Measurements from ENCODE around the gene SEMA4D. TPM values are rescaled to one million over a fixed set of nuclear protein-coding genes. Genes with fewer than 3 reads are reported as not detected.
A peak's percentile ranks its signal among the peaks of the same experiment; 100 is the strongest.

Gene SEMA4D
- total RNA-seq, 3 donors from 2014 or later (not counting 1 experiment from before 2014, with no cell fraction given), result 354 to 448 (median 420) TPM

DNA sequence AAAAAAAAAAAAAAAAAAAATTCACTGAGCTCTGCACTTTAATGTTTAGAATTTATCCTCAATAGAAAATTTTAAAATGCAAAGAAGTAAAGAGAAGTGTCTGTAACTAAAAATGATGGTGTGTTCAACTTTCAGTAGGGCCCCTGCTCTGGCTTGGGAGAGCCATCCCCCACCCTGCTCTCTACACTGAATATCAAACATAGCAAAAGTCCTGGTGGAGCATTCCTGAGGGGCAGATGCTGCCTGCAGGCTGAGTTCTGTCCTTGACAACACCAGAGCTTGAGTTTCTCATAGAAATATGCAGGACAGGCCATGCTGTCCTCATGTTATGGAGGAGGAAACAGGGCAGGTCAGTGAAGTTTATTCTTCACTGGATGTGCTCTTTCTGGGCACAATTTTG lies 7.1 kb upstream of the SEMA4D start:
- Mint-ChIP-seq H3K27me3 (ENCODE audit: low read depth in 2 of 2) (no peaks in the 10 kb centered on the region), H3K27ac (no peak overlapping the region), H3K4me1 (peaks cover 65 to 71% of the 10 kb centered on the region in 2 donors), H3K4me3 (no peak overlapping the region), H3K9me3 (no peaks in the 10 kb centered on the region), H3K36me3 (no peaks in the 10 kb centered on the region)
- intact Hi-C loops (cut with micrococcal nuclease), result no loop called here
- no peaks in the 10 kb centered on the region for H3K36me3 ChIP-seq (ENCODE audit: control insufficient read depth, insufficient read depth, low read length)
- no peak overlapping the region for H3K27ac ChIP-seq (ENCODE audit: low read length)
- no peak for TF ChIP-seq CTCF (IDR thresholded peaks at IDR 0.05)
- no peak overlapping the region for H3K4me3 ChIP-seq (ENCODE audit: low read length)
- DNase-seq (no peak), ATAC-seq (no peak)
- H3K9me3 ChIP-seq (ENCODE audit: control insufficient read depth, insufficient read depth, low read length), result no peaks in the 10 kb centered on the region
- H3K4me1 ChIP-seq (ENCODE audit: control insufficient read depth, insufficient read depth, low read length), result peaks cover 62% of the 10 kb centered on the region
- no peaks in the 10 kb centered on the region for H3K27me3 ChIP-seq (ENCODE audit: control insufficient read depth, insufficient read depth, low read length)

GRCh38 chr9:89502671-89503070 lies 4.8 kb upstream of the SEMA4D start:
- Histone ChIP-seq H3K36me3 (ENCODE audit: control insufficient read depth, insufficient read depth, low read length) (no peaks in the 10 kb centered on the region), H3K9me3 (ENCODE audit: control insufficient read depth, insufficient read depth, low read length) (no peaks in the 10 kb centered on the region), H3K27ac (ENCODE audit: low read length) (peak overlapping the region; percentile 95), H3K4me3 (ENCODE audit: low read length) (no peak overlapping the region), H3K27me3 (ENCODE audit: control insufficient read depth, insufficient read depth, low read length) (no peaks in the 10 kb centered on the region), H3K4me1 (ENCODE audit: control insufficient read depth, insufficient read depth, low read length) (peaks cover 69% of the 10 kb centered on the region)
- peak in 1 of 2 donors; percentile 52 for DNase-seq
- no peaks in the 10 kb centered on the region for H3K27me3 Mint-ChIP-seq (ENCODE audit: low read depth in 2 of 2)
- ATAC-seq, result no peak
- peak overlapping the region; percentile 52 for H3K4me3 Mint-ChIP-seq
- WGBS (ENCODE audit: insufficient coverage), result 42% methylated on average over 4 of the region's 5 CpGs
- H3K27ac Mint-ChIP-seq, result peak overlapping the region; percentile 91 to 98
- no peaks in the 10 kb centered on the region for H3K36me3 Mint-ChIP-seq
- H3K4me1 Mint-ChIP-seq, result peaks cover 67 to 71% of the 10 kb centered on the region in 2 donors
- H3K9me3 Mint-ChIP-seq, result no peaks in the 10 kb centered on the region
- no peak for TF ChIP-seq CTCF (IDR thresholded peaks at IDR 0.05)
- intact Hi-C loops (cut with micrococcal nuclease), result loop anchor here (1.0 kb wide), 4 partner anchors 20 to 76 kb away; no protein-coding TSS in a partner anchor

- no peak for TF ChIP-seq CTCF (IDR thresholded peaks at IDR 0.05)
- peaks cover 63% of the 10 kb centered on the region for H3K4me1 ChIP-seq (ENCODE audit: control insufficient read depth, insufficient read depth, low read length)
- Mint-ChIP-seq H3K27ac (peak overlapping the region; percentile 91 to 98), H3K36me3 (no peaks in the 10 kb centered on the region), H3K4me3 (peak overlapping the region; percentile 73), H3K9me3 (no peaks in the 10 kb centered on the region), H3K4me1 (peaks cover 62 to 67% of the 10 kb centered on the region in 2 donors), H3K27me3 (ENCODE audit: low read depth in 2 of 2) (no peaks in the 10 kb centered on the region)
- no peak overlapping the region for H3K4me3 ChIP-seq (ENCODE audit: low read length)
- H3K27ac ChIP-seq (ENCODE audit: low read length), result peak overlapping the region; percentile 95
- intact Hi-C loops (cut with micrococcal nuclease), result loop anchor here (1.0 kb wide), 4 partner anchors 20 to 76 kb away; no protein-coding TSS in a partner anchor
- DNase-seq (peak; percentile 64 to 89), ATAC-seq (peak; percentile 72 to 92 (median 82))
- H3K27me3 ChIP-seq (ENCODE audit: control insufficient read depth, insufficient read depth, low read length), result no peaks in the 10 kb centered on the region
- H3K36me3 ChIP-seq (ENCODE audit: control insufficient read depth, insufficient read depth, low read length), result no peaks in the 10 kb centered on the region
- no peaks in the 10 kb centered on the region for H3K9me3 ChIP-seq (ENCODE audit: control insufficient read depth, insufficient read depth, low read length)
- WGBS (ENCODE audit: insufficient coverage), result 18% methylated on average over 4 of the region's 6 CpGs
These were observed 4.2 kb upstream of the SEMA4D start for GRCh38 chr9:89502038-89502601.
